Glutamatergic neuron (in vitro differentiated cells): ENCODE data around the gene IFITM2. TPM values are rescaled to one million over a fixed set of nuclear protein-coding genes. Genes with fewer than 3 reads are reported as not detected.

Experiments
- DNase-seq: peaks from one replicate; pipeline ENCODE4 v3.0.0; 2022
- H3K27ac Mint-ChIP-seq: one replicate; pipeline ENCODE4 v1.8.0; 2020; ENCODE audit warnings: mild to moderate bottlenecking, mixed read lengths, inconsistent platforms; ENCODE audit not compliant: unreplicated experiment
- H3K27me3 Mint-ChIP-seq: one replicate; pipeline ENCODE4 v1.8.0; 2020; ENCODE audit warnings: mild to moderate bottlenecking, moderate library complexity, mixed read lengths, inconsistent platforms; ENCODE audit not compliant: unreplicated experiment
- H3K36me3 Mint-ChIP-seq: one replicate; pipeline ENCODE4 v1.8.0; 2020; ENCODE audit warnings: mild to moderate bottlenecking, mixed read lengths, inconsistent platforms; ENCODE audit not compliant: unreplicated experiment
- H3K4me1 Mint-ChIP-seq: one replicate; pipeline ENCODE4 v1.8.0; 2020; ENCODE audit warnings: mild to moderate bottlenecking, low read depth, mixed read lengths, inconsistent platforms; ENCODE audit not compliant: unreplicated experiment
- H3K4me3 Mint-ChIP-seq: one replicate; pipeline ENCODE4 v1.8.0; 2020; ENCODE audit warnings: mild to moderate bottlenecking, mixed read lengths, inconsistent platforms; ENCODE audit not compliant: unreplicated experiment
- H3K9me3 Mint-ChIP-seq: one replicate; pipeline ENCODE4 v1.8.0; 2020; ENCODE audit warnings: mild to moderate bottlenecking, moderate library complexity, mixed read lengths, inconsistent platforms; ENCODE audit not compliant: unreplicated experiment
- CTCF ChIP-seq: fragments of 200-600 bp; sonication (generic); IDR thresholded peaks from one replicate; pipeline ENCODE4 v1.5.0; 2021; ENCODE audit not compliant: partially characterized antibody, unreplicated experiment
- total RNA-seq: library from RNA; stranded (reverse); fragmentation: NEBNext Ultra II Directional; extraction: Animal tissue kit (Norgen Biotek cat#: 25700); gene quantifications from one replicate; pipeline ENCODE4 v1.2.1, GENCODE V29; 2021; ENCODE audit not compliant: unreplicated experiment

Gene IFITM2
- total RNA-seq, 1 donor from 2014 or later = 2.5 TPM

GRCh38 chr11:350723-351255 lies 43.2 kb downstream of the IFITM2 start:
- no peak for DNase-seq
- Mint-ChIP-seq H3K9me3 (peaks cover 6% of the 10 kb centered on the region), H3K4me1 (no peaks in the 10 kb centered on the region), H3K36me3 (no peaks in the 10 kb centered on the region), H3K27ac (no peak overlapping the region), H3K4me3 (no peak overlapping the region), H3K27me3 (peaks cover 3% of the 10 kb centered on the region)
- no peak for TF ChIP-seq CTCF

GRCh38 chr11:351411-351810 lies 43.8 kb downstream of the IFITM2 start:
- H3K9me3 Mint-ChIP-seq = peaks cover 6% of the 10 kb centered on the region
- H3K36me3 Mint-ChIP-seq = no peaks in the 10 kb centered on the region
- peaks cover 3% of the 10 kb centered on the region for H3K27me3 Mint-ChIP-seq
- no peak for TF ChIP-seq CTCF
- H3K4me1 Mint-ChIP-seq = no peaks in the 10 kb centered on the region
- H3K4me3 Mint-ChIP-seq = no peak overlapping the region
- no peak overlapping the region for H3K27ac Mint-ChIP-seq
- DNase-seq = no peak

GRCh38 chr11:352456-353031 lies 44.9 kb downstream of the IFITM2 start:
- DNase-seq = no peak
- no peak for TF ChIP-seq CTCF
- Mint-ChIP-seq H3K36me3 (no peaks in the 10 kb centered on the region), H3K4me3 (no peak overlapping the region), H3K9me3 (peaks cover 6% of the 10 kb centered on the region), H3K4me1 (no peaks in the 10 kb centered on the region), H3K27ac (no peak overlapping the region), H3K27me3 (peaks cover 3% of the 10 kb centered on the region)

- Mint-ChIP-seq H3K27me3 (peaks cover 3% of the 10 kb centered on the region), H3K27ac (no peak overlapping the region), H3K9me3 (peaks cover 6% of the 10 kb centered on the region), H3K4me1 (no peaks in the 10 kb centered on the region), H3K36me3 (no peaks in the 10 kb centered on the region), H3K4me3 (peak overlapping the region; percentile 25)
- no peak for DNase-seq
- TF ChIP-seq CTCF = no peak
Measured at GRCh38 chr11:353179-353873, 45.7 kb downstream of the IFITM2 start.
